A673 (cell line): ENCODE data around the gene HYI. TPM values are rescaled to one million over a fixed set of nuclear protein-coding genes. Genes with fewer than 3 reads are reported as not detected.

Experiments used
- BruUV-seq: library from RNA; stranded (reverse); fragments of 400-500 nt; replicated peaks from 2 replicates; lab custom pipeline; 2021; lab: Mats Ljungman, UMichigan
- CTCF ChIA-PET: fragments of 300-600 bp; sonication (Branson Sonifier 250); formaldehyde crosslinking; loops from one replicate; lab custom pipeline; 2022; ENCODE audit warnings: antibody characterized with exemption; lab: Charles Lee
- POLR2A ChIA-PET: fragments of 300-600 bp; sonication (Branson Sonifier 250); formaldehyde crosslinking; loops from one replicate; lab custom pipeline; 2022; ENCODE audit warnings: antibody characterized with exemption; ENCODE audit not compliant: low non-redundant PET; lab: Charles Lee
- DNase-seq: peaks from one replicate; pipeline ENCODE4 v3.0.0-alpha.2; 2015; ENCODE audit warnings: low spot score
- H3K27ac ChIP-seq: fragments of 200-600 bp; sonication (generic); 2 replicates; pipeline ENCODE4 v1.5.1; 2016; ENCODE audit warnings: mixed run types, low read depth, mild to moderate bottlenecking, mixed read lengths, antibody characterized with exemption, low read length; ENCODE audit not compliant: poor library complexity, severe bottlenecking
- H3K27me3 ChIP-seq: fragments of 200-600 bp; sonication (generic); replicated peaks from 2 replicates; pipeline ENCODE4 v1.6.1; 2017; ENCODE audit warnings: mixed run types, low read depth, mild to moderate bottlenecking, mixed read lengths, antibody characterized with exemption, low read length; ENCODE audit not compliant: insufficient read depth, poor library complexity
- H3K36me3 ChIP-seq: fragments of 200-600 bp; sonication (generic); 2 replicates; pipeline ENCODE4 v1.6.1; 2016; ENCODE audit warnings: mixed run types, mild to moderate bottlenecking, mixed read lengths, antibody characterized with exemption, low read length; ENCODE audit not compliant: insufficient read depth, poor library complexity, severe bottlenecking
- H3K4me1 ChIP-seq: fragments of 200-600 bp; sonication (generic); 2 replicates; pipeline ENCODE4 v1.6.1; 2017; ENCODE audit warnings: mixed run types, mild to moderate bottlenecking, mixed read lengths, antibody characterized with exemption, low read length; ENCODE audit not compliant: insufficient read depth, poor library complexity, severe bottlenecking
- H3K4me3 ChIP-seq: fragments of 200-600 bp; sonication (generic); 2 replicates; pipeline ENCODE4 v1.5.1; 2016; ENCODE audit warnings: low read depth, mixed run types, mild to moderate bottlenecking, mixed read lengths, low read length; ENCODE audit not compliant: poor library complexity, severe bottlenecking
- H3K9me3 ChIP-seq: fragments of 200-600 bp; sonication (generic); 2 replicates; pipeline ENCODE4 v1.6.1; 2016; ENCODE audit warnings: mixed run types, low read depth, mild to moderate bottlenecking, mixed read lengths, antibody characterized with exemption, low read length; ENCODE audit not compliant: poor library complexity, severe bottlenecking
- EZH2 ChIP-seq: fragments of 200-600 bp; sonication (generic); IDR thresholded peaks from 2 replicates; pipeline ENCODE4 v1.6.1; 2017; ENCODE audit warnings: borderline replicate concordance, low read depth, mild to moderate bottlenecking, mixed read lengths, antibody characterized with exemption, low read length; ENCODE audit not compliant: poor library complexity, severe bottlenecking
- intact Hi-C: fragments of 100-400 bp; cut with micrococcal nuclease; formaldehyde crosslinking; loops from one replicate; pipeline ENCODE4 v1.10.0; 2022; ENCODE audit not compliant: unreplicated experiment
- total RNA-seq: library from RNA; stranded (reverse); gene quantifications from 2 replicates; pipeline ENCODE4 v1.2.3, GENCODE V29; 2021
- TF ChIP-seq, protein P1 (sequence below): fragments of 300-800, 200-600 bp; sonication (generic); conservative IDR thresholded peaks from 2 replicates; pipeline ENCODE4 v1.5.1; 2017; ENCODE audit warnings: low read depth, mild to moderate bottlenecking, antibody characterized with exemption, low read length, moderate library complexity, mixed read lengths

HYI gene
- total RNA-seq, 1 experiment from 2014 or later, result 14.8 TPM

DNA sequence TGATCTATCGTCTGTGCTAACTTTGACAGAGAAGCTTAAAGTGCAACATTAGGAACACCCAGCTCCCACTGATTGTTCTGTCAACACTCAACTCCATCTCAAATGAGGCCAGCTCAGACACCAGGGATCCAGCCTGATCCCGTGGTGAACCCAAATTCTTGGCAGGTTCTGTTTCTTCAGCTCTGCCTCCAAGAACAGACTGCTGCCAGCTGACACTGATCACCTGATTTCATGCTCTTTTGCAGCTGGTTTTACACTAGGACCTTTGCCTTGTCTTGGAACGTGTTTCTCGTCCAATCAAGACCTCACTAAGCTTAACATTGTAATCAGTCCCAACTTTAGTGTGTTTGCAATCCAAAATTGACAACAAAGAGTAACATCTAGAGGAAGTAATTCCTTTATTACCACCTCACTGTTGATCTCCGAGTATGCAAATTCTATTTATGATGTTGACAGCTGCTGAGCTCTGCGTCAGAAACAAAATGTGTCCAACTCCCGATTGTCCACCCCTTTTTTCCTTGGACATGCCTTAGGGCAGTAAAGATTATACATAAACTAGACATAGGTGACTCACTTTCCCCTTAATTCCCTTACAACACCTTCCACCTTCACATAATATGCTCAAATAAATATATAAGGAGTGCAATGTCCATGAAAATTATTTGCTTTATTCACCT, 1.6 kb upstream of the HYI start:
- H3K9me3 ChIP-seq, result no peaks in the 10 kb centered on the region
- POLR2A ChIA-PET, result no interaction called here
- CTCF ChIA-PET, result no interaction called here

DNA sequence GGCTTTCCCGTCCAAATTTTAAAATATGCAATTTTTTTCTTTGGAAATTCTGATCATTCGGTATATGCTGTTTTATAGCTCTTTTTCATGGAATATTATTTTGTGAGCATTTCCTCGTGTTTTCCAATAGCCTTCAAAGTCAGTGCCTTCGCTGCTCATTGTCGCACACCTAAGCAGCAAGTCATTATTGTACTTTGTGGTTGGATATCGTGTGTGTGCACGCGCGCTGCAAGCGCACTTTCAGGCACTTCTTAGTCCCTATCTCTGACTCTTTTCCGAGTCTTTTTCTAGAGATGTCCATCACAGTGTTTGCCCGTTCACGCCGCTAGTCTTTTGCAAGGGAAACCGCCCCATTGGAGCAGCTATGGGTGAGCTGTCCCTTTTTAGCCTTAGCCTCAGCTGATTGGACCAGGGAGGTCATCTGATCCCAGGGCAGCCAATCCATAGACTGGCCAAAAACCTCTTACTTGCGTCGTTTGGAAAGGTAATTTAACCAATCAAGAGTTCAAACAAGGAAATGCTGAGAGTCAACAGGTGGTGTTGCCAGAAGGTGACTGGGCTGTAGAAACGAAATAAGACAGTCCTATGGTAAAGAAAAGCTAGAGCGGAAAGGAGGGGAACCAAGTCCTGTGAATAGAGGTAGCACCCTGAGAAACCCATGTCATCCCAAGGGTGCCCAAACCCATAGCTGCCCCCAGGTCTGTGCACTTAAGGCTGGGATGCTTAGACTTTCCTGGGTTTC, 710 bp upstream of the HYI start:
- Histone ChIP-seq H3K9me3 (no peaks in the 10 kb centered on the region), H3K36me3 (peaks cover 16% of the 10 kb centered on the region), H3K27me3 (peaks cover 6% of the 10 kb centered on the region), H3K27ac (no peak overlapping the region), H3K4me1 (peaks cover 11% of the 10 kb centered on the region), H3K4me3 (peak overlapping the region; percentile 56)
- ChIA-PET POLR2A (no interaction called here), CTCF (no interaction called here)
- intact Hi-C loops, result no loop called here
- TF ChIP-seq, protein P1, sequence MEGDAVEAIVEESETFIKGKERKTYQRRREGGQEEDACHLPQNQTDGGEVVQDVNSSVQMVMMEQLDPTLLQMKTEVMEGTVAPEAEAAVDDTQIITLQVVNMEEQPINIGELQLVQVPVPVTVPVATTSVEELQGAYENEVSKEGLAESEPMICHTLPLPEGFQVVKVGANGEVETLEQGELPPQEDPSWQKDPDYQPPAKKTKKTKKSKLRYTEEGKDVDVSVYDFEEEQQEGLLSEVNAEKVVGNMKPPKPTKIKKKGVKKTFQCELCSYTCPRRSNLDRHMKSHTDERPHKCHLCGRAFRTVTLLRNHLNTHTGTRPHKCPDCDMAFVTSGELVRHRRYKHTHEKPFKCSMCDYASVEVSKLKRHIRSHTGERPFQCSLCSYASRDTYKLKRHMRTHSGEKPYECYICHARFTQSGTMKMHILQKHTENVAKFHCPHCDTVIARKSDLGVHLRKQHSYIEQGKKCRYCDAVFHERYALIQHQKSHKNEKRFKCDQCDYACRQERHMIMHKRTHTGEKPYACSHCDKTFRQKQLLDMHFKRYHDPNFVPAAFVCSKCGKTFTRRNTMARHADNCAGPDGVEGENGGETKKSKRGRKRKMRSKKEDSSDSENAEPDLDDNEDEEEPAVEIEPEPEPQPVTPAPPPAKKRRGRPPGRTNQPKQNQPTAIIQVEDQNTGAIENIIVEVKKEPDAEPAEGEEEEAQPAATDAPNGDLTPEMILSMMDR, result no peak
- TF ChIP-seq EZH2, result no peak
- BruUV-seq, result no TSS peak
- DNase-seq, result peak; percentile 72

More for the DNA sequence above, 1.6 kb upstream of the HYI start:
- DNase-seq, result no peak
- no TSS peak for BruUV-seq
- TF ChIP-seq, protein P1, result no peak
- Histone ChIP-seq H3K4me3 (no peak overlapping the region), H3K27me3 (peaks cover 6% of the 10 kb centered on the region), H3K36me3 (peaks cover 11% of the 10 kb centered on the region), H3K27ac (no peak overlapping the region), H3K4me1 (peaks cover 11% of the 10 kb centered on the region)
- intact Hi-C loops, result no loop called here

DNA sequence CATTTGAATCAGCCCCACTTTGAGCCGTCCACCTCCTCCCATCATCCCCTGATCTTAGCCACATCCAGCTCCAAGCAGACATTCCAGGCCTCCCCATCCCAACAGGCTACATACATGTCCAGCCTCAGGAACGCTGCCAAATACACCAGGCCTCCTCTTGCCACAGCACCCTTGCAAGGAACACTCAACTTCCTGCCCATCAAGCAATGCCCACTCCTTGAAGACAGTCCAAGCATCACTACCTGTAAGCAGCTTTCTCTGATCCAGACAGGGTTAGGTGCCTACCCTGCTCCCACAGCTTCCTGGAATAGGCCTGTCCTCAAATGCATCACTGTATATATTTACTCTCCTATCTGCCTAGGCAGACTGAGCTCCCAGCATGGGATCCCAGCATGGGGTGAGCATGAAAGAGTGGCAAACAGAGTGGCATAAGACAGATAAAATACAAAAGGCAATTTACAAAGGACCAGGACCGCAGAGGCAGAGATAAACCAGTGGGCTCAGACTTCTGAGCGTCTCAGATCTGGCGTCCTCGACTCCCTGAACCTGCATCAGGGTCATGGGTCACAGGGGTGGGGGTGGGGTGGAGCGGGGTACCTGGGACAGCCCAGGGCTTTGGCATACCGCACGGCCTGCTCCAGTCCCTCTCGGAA, 816 bp downstream of the HYI start:
- peaks cover 6% of the 10 kb centered on the region for H3K27me3 ChIP-seq
- intact Hi-C loops, result no loop called here
- H3K9me3 ChIP-seq, result no peaks in the 10 kb centered on the region
- ChIA-PET POLR2A (interaction anchor here (0.9 kb wide), 1 partner anchor 226 kb away, joined by 8 read pairs; no protein-coding TSS in a partner anchor), CTCF (no interaction called here)
- TF ChIP-seq EZH2, result no peak
- TF ChIP-seq, protein P1, result no peak
- H3K4me1 ChIP-seq, result peaks cover 11% of the 10 kb centered on the region
- BruUV-seq, result no TSS peak
- peak; percentile 75 for DNase-seq
- peak overlapping the region; percentile 56 for H3K4me3 ChIP-seq
- H3K36me3 ChIP-seq, result peaks cover 28% of the 10 kb centered on the region
- H3K27ac ChIP-seq, result peak overlapping the region; percentile 82
